Stimulated activated CD8-positive, alpha-beta memory T cell treated with anti-CD3 and anti-CD28 coated beads, Interleukin-7, amount 100 ng/mL, for 48 hours (primary cell): ENCODE data around the gene SCAF8.
"Not testable (repeated sequence)": the region's sequence is repeated elsewhere in the genome, so short reads cannot be mapped to it uniquely, and the experiment has no call there.

Experiments
- DNase-seq, 2 donors: peaks; one replicate each; pipeline ENCODE4 v3.0.0-alpha.2; 2020; ENCODE audit warnings: low read depth in 1 of 2; ENCODE audit errors: extremely low read depth in 1 of 2

Gene SCAF8

DNA sequence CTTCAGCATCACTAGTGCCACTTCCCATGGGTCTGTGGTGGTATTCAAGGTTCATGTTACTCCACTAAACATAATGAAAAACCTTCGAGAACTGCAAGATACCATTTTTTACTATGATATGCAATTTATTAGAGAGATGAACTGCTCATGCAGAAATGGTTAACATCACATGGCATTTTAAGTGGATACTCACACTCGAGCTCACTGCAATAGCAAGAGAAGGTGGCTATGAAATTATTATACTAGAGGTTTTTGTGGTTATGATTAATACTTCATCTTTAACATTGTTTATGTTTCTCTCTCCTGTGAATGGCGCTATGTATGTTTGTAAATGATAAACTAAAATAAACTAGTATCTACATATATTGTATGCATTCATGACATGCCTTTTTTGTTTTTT lies 35.1 kb downstream of the SCAF8 start:
- DNase-seq = no peak

DNA sequence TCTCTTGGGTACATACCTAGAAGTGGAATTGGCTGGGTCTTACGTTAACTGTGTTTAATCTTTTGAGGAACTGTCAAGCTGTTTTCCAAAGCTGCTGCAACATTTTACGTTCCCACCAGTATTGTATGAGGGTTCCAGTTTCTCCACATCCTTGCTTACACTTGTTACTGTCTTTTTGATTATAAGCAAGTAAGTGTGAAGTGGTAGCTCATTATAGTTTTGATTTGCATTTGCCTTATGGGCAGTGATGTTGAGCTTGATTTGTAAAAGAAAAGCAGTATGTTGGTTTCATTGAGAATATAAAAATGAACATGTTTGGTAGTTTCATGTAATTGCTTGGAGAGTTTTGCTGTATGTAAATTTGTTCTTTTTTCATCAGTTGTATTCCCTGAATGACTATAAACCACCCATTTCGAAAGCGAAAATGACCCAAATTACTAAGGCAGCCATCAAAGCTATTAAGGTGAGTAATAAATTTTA lies 40.4 kb downstream of the SCAF8 start:
- no peak for DNase-seq

DNA sequence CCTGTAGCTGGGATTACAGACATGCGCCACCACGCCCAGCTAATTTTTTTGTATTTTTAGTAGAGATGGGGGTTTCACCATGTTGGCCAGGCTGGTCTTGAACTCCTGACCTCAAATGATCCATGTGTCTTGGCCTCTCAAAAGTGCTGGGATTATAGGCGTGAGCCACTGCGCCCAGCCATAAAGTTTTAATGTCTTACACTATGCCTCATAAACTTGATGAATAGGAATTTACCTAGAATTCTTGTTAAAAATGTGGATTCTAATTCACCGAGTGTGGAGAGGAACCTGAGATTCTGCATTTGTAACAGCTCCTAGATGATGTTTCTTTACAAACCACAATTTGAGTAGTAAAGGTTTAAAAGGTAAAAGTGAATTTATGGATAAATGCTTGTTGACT lies 45.9 kb downstream of the SCAF8 start:
- not testable (repeated sequence) for DNase-seq

DNA sequence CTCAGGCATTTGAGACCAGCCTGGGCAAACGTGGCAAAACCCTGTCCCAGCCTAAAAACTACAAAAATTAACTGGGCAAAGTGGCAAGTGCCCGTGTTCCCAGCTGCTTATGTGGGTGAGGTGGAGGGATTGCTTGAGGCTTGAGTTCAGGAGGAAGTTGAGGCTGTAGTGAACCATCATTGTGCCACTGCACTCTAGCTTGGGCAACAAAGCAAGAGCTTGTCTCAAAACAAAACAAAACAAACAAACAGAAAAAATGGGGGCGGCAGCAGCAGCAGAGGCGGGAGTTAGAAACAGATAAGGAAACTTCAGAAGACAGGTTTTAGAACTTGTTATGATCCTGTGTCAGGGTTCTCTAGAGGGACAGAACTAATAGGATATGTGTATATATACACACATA lies 49.0 kb downstream of the SCAF8 start:
- no peak for DNase-seq

DNA sequence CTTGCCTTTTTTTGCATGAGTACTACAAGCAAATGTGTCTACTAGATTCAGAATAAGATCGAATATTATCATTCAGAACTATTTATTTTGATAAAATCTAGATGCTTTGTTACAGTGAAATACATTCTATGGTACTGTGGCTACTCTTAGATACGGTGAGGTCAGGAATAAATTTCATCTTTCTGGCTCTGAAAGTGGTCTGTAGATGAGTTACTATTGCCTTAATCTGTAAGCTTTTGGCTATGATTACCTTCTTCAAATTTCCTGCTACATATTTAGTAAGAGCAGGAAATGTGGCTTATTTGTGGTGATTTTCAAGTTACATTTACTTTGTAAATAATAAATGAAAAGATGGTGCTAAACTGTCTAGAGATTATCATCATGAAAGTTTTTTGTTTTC lies 50.0 kb downstream of the SCAF8 start:
- DNase-seq = no peak

DNA sequence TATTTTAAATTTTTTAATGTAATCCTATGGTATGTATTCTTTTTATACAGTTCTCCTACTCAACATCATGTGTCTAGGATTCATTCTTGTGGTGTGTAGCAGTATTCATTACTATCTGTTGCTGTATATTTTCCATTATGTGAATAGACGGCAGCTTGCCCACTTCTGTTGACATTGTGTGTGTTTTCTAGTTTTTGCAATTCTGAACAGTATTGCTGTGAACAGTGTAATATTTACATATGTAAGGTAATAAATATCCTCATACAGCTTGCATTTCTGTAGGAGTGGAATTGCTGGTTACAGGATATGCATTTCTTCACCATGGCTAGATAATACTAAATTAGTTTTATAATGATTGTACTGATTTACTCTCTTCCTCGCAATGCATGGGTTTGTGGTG lies 51.9 kb downstream of the SCAF8 start:
- DNase-seq = no peak

DNA sequence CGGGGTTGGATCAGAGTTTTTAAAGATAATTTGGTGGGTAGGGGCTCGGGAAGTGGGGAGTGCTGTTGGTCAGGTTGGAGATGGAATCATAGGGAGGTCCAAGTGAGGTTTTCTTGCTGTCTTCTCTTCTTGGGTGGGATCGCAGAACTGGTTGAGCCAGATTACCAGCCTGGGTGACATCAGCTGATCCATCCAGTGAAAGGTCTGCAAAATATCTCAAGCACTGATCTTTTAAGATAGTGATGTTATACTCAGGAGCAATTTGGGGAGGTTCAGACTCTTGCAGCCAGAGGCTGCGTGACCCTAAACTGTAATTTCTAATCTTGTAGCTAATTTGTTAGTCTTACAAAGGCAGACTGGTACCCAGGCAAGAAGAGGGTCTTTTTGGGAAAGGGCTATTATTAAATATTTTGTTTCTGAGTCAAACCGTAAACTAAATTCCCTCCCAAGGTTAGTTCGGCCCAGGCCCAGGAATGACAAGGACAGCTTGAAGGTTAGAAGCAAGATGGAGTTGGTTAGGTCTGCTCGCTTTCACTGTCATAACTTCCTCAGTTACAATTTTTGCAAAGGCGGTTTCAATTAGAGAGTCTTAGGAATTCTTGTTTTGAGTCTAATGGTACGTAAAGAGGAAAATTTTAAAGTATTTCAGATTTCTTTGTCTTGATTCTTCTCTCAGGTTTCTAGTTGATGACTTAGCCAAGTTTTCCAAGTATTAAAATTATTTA lies 53.1 kb downstream of the SCAF8 start:
- DNase-seq = no peak

DNA sequence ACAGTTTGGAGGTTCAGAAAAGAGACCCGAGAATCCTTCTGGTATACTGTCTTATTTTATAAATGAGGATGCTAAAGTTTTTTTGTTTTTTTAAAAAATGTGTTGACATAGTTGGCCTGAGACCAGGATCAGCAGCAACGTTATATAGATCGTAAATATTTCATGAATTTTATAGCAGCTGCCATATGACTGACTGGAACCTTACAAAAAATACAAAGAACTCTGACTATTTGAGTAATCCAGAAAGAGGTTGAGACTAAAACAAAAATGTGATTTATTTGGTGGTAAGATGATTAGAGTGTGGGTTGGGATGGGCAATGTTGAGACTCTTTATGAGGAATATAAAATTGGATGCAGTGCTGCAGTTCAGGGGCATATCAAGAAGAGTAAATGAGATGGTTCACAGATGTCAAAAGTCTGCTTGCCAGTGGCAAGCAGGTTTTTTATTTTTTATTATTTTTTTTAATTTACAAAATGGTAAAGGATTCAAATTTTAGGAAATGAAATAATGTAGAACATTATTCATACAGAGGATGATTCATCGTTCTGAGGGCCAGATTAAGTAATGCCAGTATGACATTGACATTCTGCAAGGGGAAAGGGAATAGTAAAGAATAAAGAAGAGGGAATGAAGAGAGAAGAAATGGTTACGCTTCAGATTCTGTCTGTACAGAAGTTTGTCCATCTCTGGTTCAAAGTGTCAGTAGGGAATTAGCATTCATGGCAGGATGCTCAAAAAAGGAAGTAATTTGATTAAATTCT lies 58.5 kb downstream of the SCAF8 start:
- no peak for DNase-seq

DNA sequence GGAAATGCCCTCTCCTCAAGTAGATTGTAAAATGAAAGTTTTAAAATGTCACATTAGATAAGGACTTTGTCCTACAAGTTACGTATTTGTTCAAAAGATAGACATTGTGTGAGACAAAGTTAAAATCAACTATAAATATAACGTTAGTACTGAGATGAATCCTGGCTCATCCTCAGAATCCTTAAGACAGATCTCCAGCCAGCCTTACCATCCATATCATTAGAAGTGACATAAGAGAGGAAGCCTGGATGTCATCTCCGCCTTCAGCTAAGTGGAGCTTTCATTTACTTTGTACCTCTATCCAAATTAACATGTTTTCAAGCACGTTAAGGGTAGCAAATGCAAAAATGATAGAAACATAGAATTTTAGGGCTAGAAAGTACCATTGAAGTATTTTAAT lies 59.1 kb downstream of the SCAF8 start:
- no peak for DNase-seq

DNA sequence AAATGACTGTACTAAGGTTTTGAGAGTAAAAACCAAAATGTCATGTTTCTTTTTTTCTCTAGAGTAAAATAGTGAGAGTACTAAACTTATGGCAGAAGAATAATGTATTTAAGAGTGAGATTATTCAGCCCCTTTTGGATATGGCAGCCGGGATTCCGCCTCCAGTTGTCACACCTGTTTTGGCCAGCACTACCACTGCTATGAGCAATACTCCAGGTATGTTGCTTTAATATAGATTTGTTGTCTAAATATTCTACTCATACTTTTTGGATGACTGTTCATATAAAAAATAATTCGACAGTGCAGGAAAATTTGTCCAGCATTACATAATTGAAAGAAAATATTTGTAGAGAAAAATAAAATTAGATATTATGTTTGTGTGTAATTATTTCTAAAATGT lies 59.5 kb downstream of the SCAF8 start:
- DNase-seq = no peak

DNA sequence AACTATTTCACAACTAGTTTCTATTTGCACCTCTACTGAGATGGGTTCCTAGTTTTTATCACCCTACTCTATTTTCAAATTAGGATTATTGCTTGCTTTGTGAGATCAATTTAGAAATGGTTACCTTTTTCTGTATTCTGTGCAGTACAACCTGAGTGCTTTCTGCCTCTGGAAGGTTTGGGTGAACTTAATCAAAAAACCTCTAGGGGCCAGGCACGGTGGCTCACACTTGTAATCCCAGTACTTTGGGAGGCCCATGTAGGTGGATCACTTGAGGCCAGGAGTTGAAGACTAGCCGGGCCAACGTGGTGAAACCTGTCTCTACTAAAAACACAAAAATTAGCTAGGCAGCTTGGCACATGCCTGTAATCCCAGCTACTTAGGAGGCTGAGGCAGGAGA lies 63.3 kb downstream of the SCAF8 start:
- no peak for DNase-seq

DNA sequence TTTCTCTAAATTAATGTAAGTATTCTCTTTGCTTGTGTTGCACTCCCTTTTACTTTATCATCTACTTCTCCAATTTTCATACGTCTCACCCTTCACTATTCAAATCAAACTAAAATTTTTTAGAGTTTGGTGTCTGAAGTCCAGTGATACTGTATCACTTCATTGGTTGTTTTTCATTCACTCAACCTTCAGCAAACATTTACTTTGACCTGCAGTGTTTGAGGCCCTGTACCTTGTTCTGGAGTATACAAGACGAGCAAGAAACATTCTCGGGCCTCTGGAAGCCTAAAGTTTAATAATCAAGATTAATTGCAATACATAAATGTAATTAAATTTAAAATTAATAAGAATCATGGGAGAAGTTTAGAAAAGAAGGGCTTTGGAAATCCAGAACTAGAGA lies 64.6 kb downstream of the SCAF8 start:
- no peak for DNase-seq

DNA sequence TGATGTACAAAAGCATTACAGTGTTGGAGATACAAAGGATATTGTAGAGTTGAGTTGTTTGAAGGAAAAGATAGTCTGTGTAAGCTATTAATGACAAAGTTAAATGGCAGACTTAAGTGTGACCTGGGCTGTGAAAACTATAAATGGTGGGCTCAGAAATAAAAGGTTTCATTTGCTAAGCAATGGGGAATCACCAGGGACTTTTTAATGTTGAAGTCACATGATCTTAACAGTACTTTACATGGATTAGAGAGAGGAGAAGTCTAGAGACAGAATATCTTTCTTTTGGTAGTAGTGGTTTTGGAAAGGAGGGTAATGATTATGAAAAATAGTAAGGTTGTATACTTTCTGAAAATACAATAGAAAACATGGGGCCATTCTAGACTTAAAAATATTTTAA lies 67.1 kb downstream of the SCAF8 start:
- no peak for DNase-seq

DNA sequence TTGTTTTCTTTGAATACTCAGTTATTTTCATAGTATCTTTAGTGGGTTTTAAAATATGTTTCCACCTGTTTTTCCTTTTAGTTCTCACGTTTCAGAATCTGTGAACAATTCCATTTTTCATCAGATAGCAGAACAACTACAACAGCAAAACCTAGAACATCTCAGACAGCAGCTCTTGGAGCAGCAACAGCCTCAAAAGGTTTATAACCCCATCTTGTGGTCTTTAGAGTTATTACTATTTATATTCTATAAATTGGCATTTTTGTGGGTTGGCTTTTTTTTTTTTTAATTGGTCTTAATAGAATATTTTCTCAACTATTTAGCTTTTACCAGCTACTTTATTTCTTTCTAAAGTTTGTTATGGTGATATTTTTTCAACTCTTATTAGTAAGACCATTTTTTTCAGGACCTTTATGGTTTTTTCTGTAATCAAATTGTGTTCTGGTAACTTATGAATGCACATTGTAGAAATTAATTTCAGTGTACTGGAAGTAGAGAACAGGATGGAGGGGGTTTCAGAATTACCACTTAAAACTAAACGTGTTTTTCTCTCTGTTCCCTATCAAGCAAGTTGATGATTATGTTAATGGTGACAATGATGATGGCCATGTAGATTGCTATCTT lies 72.2 kb downstream of the SCAF8 start:
- DNase-seq = no peak

DNA sequence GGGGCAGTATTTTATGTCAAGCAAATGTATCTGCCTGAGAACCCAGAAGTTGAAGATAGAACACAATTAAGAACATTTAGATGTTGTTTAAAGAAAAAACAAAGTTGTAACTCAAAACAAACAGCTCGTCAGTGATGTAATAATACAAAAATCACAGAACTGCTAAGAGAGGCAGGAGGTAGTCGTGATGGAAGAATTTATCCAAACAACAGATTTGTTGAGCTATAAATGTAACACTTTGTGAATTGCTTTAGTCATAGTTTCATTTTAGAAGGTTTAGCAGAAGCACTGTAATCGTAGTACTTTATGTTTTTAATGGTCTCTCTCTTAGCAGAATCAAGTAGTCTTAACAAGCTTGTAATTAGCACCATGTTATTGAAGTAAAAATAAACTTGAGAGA lies 73.6 kb downstream of the SCAF8 start:
- no peak for DNase-seq

DNA sequence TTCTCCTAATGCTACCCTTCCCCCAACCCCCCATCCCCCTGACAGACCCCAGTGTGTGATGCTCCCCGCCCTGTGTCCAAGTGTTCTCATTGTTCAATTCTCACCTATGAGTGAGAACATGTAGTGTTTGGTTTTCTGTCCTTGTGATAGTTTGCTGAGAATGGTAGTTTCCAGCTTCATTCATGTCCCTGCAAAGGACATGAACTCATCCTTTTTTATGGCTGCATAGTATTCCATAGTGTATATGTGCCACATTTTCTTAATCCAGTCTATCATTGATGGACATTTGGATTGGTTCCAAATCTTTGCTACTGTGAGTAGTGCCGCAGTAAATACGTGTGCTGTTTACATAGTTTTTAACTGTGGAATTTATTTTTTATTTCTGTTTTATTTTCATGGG lies 78.4 kb downstream of the SCAF8 start:
- DNase-seq = not testable (repeated sequence)

DNA sequence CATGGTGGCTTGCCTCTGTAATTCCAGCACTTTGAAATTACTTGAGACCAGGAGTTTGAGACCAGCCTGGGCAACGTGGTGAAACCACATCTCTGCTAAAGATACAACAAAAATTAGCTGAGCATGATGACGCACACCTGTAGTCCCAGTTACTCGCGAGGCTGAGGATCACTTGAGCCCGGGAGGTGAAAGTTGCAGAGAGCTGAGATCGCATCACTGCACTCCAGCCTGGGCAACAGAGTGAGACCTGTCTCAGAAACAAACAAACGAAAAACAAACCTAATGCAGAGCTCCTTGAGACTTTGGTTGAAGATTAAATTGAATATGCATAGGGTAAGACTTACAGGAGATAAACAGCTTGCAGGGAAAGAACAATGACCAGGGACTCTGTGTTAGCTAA lies 80.8 kb downstream of the SCAF8 start:
- DNase-seq = no peak

DNA sequence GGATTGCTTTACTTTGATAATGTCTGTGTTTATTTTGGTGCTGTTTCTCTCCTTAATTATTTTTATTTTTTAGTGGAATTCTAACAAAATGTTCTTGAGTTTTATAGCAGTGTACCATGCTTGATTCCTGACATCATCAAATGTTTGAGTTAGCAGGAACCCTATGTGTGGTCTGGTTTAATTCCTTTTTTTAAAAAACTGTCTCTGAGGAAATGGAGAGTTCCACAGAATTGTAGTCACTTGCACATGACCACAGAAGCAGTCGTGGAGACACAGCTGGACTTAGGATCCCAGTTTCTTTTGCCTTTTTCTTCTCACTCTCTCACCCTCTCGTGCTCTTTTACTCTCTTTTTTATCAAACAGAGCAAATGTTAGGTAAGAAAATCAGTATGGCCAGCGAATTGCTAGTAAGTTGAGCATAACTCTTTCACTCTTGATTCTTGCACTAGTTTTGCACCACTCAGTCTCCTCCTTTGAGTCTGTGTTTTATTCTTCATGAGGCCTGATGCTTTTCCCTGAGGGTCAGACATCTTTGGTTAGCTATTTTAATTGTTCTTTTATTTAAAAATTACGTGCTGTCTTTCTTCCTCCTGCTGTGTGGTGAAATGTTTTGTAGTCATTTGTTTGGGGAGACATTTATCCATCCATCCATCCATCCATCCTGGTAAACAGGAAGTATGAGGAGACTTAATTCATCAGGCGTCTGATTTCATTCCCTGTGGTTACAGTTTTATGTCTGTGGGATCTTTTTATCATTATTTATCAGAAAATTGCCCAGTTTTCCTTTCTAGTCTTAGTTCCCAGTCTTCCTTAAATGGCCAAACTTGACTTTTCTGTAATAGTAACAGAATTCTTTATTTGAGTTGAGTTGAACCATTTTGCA lies 83.0 kb downstream of the SCAF8 start:
- DNase-seq = no peak

DNA sequence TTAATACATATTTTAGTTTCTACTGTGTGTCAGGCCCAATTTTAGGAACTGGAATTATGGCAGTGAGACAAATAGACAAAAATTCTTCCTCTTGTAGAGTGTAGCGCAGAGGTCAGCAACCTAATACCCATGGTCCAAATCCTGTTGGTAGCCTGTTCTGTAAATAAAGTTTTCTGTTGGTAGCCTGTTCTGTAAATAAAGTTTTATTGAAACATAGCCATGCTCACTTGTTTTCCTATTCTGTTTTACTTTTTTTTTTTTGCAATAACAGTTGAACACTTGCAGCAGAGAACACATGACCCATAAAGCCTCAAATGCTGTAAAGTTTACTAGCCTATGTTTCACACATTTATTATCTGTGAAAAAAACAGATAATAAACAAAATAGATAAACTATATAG lies 87.9 kb downstream of the SCAF8 start:
- no peak for DNase-seq

DNA sequence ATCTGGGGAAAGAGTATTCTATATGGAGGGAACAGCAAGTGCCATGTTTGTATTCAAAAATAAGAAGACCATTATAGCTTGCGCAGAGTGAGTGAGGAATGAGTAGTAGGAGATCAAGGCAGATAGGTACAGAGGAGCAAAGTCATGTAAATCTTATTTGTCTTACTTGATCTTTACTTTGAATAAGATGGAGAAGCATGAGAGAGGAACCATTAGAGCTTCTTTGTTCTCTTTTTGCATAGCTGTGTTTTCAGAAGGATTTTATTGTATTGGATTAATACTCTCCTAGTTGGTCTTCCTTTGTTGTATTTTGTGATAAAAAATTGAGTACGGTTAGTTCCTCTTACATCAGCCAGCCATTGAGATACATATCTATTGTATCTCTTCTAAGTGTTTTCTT lies 88.4 kb downstream of the SCAF8 start:
- DNase-seq = no peak

DNA sequence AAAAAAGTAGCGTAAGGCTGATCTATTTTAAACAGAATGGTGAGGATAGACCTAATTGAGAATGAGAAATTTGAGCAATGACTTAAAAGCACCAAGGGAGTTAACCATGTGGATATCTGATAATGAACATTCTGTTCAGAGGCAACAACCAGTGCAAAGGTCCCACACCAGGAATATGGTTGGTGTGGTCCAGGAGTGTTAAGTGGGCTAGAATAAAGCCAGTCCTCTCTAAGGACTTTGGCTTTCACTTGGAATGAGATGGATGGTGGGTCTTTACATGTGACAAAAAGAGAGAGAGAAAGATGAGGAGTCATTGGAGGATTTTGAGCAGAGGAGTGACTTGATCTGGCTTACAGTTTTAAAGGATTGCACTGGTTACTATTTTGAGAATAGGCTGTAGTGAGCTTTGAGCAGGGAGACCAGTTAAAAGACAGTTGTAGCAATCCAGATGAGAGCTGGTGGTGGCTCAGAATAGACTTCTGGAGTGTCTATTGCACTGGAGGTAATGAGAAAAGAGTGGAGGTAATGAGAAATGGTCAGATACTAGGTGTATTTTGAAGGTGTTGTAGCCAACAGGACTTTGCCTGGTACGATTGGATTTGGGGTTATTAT lies 89.8 kb downstream of the SCAF8 start:
- DNase-seq = no peak
